NCI-H226 (cell line): ENCODE data around the gene PRDM16.

Source experiments
- DNase-seq: peaks from one replicate; pipeline ENCODE4 v3.0.0-alpha.2; 2015

Gene PRDM16

DNA sequence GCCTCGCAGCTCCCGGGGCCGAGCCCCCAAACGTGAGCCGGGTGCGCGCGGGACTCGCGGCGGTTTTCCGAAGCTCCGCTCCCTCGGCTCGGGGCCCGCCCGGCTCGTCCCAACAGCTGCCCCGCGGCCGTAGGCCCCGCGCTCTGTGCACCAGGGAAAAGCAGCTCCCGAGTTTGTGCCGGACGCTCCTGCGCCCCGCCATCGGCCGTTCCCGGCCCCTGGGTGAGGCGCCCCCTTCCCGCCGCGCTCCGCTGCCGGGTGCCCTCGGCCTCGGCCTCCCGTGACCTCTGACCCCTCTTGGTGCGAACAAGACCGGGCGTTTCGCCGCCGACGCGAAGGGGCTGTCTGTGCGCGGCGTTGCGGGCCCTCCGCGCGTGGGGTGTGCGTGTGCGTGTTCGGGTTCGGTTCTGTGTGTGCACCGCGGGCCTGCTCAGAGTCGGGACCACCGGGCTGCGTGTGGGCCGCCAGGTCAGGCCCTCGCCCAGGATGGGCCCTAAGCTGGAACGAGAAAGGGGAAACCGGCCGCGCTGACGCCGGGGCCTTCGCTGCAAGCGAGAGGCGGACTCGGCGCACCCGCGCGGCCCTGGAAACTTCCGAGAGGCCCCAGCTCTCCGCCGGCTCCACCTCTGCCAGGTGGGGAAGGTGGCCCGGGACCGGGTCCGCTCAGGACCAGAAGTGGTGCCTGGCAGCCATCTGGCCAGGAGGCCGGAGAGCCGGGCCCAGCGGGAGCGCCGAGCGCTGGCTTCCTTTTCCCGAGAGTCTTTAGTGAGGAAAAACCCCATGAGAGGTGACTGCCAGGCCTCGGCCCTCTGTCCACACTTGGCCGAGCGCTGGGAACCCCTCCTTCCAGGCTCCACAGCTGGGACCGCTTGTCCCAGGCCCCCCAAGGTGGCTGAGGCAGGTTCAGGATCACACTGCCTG is 1.9 kb downstream of the PRDM16 start:
- no peak for DNase-seq

DNA sequence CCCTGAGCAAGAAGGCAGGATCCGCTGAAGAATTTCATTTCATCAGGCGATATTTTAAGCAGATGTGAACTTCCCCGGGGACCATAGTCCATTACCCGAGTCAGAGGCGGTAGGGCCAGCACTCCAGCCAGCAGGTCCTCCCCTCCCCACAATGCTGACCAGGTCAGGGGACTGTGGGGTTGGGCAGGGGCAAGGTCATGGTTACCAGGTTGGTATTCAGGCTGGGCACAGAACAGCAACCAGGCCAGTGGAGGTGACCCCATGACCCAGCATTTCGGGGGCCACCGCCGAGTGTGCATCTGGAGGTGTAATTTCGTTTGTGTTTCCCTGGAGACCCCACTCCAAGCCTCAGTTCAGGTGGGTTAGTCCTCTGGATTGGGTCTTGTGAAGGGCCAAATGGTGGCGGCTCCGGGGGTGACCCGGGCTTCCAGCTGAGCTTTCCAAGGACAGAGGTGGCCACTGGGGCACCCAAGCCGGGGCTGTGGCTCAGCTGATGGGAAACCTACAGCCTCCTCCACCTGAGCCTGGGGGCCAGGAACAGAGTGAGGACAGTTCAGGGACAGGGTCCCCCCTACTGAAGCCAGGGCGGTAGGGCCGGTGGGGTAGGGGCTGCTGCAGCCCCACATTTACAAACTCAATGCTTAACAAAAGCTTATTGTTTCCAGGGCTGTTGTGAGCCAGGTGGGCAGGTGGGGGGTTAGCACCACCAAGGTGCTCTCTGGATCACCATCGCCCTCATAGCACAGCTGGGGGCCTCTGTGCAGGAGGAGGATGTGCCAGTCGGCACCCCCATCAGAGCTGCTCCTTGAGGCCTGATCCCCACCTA is 2.8 kb downstream of the PRDM16 start:
- DNase-seq: no peak

DNA sequence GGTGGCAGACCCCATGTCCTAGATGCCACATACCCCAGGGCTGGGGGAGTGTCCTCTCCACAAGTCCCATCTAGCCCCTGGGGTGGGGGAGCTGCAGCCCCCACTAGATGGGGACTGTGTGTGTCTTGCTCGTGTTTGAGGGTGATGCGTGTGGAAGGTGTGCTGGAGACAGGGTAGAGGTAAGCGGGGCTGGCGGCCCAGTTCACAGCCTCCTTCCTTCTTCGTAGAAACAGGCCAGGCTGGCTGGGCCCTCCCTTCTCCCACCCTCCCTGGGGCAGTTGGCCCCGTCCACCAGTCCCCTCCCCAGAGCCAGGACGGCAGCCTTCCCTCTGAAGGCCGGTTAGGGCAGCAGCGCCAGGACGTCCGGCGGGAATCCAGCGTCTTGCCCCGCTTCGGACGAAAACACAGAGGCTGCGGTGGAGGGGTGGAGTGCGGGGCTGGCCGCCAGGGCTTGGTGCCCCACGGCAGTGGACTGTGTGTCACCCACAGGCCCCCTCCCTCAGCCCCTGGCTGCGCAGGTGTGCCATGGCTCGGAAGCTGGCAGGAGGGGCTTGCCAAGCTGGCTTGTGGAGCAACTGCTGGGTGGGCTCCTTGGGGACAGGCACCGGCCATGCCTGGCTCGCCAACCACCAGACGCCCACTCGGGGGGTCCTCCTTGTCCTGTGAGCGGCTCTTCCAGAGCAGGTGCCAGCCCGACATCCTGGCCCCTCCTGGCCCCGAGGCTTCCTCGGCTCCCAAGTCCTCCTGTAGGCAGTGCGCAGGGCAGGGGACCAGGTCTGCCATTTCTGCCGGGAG is 3.6 kb downstream of the PRDM16 start:
- DNase-seq: no peak

DNA sequence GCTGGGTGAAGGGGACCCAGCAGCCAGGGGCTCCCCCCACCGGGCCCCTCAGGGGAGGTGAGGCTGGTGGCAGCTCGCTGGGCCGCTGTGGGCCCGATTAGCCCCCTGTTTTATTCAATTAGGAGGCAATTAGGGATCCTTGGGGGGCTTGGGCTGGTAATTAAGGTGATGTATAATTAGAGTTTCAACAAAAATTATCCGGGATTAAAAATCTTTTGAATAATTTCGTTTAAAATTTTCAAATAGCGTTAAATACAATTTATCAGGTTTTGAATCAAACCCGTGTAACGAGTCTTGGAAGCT is 4.1 kb downstream of the PRDM16 start:
- no peak for DNase-seq

DNA sequence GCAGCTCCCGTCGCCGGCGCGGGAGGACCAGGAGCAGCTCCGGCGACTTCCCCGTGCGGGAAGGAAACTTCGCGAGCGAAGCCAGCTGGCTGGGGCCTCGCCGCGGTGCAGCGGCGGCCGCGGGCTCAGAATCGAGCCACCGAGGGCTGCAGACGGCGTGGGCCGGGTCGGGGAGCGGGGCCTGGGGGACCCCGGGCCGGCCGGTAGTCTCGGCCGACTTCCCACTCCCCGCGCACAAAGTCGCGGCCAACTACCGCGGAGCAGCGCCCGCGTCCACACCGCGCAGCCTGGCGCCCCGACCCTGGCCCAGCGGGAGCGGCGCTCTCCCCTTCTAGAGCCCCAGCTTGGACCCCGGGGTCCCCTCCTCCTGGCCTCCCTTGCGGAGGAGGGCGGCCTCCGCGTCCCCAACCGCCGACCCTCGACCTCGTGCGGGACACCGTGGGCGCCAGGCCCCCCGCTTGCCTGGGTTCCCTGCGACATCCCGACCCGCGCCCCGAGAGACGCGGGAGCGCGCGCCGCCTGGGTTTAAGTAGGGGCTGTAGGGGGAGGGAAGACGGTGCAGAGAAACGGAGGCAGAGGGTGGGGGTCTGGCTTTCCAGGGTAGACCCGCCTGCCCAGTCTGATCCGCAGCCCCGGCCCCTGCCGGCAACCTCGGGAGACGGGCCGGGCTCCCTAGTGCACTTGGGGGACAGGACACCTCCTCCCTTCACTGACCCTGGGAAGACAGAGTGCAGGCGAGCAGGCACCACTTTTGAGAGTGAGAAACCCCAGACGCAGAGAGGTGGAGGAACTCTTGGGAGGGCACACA is 4.7 kb downstream of the PRDM16 start:
- no peak for DNase-seq

DNA sequence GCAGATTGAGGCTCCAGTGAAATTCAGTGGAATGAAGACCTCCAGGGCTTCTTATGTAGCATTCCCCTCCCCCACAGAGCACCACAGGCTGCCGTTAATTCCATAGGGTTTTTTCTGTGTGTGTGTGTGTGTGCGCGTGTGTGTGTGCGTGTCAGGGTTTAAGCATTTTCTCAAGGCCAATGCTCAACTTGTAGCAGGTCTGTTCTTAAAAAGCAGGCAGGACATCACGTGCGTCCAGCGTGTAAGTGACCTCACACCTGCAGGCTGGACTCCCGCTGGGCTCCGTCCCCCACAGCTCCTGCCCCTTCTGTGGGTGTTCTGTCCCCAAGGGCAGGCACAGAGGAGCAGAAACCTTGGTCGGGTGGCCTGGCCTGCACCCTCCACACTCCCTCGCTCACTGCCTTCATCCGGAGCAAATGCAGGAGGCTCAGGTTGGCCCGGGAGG is 5.3 kb downstream of the PRDM16 start:
- DNase-seq: no peak

DNA sequence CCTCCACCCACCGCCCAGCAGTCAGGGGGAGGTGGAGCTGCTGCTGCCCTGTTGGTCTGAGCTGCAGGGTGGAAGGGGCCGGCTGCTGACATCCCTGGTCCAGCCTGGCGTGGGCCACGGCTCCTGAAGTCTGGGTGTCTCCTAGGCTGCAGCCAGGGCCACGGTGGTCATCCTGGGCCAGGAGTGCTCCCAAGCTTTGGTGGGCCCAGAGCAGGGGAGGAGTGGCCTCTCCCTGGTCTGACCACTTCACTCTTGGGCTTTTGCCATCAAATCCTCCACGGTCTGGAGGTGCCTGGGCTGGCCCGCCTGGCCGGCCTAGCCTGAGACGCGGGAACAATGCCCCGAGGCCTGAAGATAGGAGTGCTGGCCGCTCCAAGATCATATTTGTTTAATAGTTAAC is 5.8 kb downstream of the PRDM16 start:
- no peak for DNase-seq

DNA sequence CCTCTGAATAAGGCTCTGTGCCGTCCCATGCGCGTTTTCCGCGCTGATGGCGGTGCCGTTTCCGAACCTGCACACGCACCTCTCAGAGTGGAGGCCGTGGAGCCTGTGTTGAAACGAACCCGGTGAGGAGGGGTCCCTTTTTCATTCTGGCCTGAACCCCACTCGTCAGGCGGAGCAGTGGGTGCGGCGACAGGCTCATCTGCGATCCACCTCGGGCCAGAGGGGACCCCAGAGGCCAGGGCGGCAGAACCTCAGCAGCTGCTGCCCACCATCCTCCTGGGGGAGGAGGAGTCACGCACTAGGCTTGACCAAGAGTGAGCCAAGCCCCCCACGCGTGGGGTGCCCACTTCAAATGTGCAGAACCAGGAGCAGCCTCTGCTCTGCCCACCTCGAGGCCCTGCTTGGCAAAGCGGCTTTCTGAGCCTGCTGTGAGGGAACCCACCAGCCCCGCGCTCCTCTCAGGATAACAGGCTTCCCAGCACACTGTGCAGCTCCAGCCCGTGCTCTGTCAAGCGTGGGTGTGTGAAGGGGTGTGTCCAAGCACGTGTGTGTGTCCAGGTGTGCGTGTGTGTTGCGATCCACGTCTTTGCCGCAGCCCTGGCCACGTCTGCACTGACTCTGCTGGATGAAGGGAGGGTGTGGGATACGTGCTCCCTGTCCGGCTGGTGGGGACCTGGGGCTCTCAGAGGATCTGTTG is 6.8 kb downstream of the PRDM16 start:
- DNase-seq: no peak

DNA sequence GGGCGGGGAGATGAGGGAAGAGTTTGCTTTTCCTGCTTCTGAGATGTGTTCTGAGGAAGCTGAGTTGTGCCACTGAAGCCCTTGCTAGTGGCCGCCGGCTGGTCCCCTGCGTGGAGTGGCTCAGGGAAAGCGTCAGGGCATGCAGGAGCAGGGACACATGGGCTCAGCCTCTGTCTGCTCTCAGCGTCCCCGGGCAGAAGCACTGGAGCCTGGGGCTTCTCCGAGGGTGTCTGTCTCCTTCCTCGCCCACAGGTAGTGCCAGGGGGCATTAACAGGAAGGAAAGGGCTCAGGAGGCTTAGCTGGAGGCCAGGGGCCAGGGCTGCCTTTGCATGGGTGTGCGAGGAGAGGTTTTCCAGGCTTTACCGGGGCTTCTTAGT is 7.3 kb downstream of the PRDM16 start:
- no peak for DNase-seq

DNA sequence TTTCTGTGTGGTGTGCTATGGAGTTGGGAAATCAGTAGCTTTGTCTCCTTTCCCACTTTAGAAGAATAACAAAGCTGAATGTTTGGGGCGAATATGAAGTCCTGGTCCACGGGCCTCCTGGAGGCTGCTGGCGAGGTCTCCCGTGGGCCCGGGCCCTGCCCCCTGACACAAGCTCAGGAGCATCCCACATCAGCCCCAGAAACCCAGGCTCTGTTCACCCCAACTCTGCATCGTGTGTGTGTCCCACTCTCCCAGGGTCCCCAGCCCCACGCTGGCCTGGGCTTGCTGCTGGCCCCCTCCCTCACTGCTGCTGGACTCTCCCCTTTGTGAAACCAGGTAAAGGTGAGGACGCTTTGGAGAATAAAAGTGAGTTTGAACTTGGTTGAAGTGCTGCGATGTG is 8.1 kb downstream of the PRDM16 start:
- DNase-seq: no peak

DNA sequence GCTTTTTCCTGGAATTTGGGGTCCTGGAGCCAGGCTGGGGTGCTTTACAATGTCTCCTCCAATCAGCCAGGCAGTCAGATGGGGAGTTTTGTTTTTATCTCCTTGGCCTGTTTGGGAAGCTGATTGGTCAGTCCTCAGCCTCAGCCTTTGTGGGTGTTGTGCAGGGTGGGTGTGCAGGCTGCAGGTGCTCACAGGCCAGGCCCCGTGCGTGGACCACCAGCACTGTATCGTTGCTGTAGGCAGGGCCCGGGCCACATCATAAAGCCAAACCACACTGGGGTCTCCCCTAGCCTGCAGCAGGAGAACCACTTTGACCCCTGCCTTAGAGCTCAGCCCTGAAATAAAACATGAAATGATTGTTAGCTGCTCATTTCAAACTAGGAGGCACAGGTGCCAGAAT is 8.6 kb downstream of the PRDM16 start:
- no peak for DNase-seq

DNA sequence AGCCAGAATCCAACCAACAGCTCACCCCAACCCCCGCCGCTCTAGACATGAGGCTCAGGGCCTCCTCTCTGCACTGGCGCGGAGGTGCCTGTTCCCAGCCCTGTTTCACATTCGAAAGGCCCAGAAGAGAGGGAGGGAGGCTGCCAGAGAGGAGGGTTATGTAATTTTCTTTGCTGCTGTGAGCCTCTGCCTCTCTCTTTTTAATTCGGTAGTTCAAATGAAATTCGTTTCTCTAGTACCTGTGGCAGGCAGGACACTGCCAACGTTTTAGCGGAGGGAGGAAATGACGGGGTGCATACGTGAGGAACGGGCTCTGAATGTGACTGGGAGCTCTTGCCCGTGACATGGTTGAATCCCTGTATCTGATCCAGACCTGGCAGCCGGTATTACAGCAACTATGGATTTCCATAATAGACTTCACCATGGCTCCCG is 9.4 kb downstream of the PRDM16 start:
- no peak for DNase-seq

DNA sequence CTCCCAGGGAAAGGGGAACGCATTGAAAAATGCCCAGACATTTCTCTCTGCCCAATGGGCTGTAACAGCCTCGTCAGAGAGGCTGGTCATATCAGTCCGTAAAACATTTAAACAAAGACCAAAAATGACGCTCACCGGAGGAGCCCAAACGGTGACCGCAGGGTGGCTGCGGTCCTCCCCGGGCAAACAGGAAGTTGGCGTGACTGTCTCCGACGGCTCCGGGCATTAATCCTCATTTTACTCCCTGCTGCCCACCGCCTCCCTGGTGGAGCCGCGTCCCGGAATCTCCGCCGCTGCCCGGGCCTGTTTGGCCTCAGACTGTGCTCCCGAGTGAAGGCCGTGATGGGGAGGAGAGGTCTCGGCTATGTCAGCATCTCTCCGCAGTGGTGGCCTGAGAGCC is 9.9 kb downstream of the PRDM16 start:
- DNase-seq: no peak

DNA sequence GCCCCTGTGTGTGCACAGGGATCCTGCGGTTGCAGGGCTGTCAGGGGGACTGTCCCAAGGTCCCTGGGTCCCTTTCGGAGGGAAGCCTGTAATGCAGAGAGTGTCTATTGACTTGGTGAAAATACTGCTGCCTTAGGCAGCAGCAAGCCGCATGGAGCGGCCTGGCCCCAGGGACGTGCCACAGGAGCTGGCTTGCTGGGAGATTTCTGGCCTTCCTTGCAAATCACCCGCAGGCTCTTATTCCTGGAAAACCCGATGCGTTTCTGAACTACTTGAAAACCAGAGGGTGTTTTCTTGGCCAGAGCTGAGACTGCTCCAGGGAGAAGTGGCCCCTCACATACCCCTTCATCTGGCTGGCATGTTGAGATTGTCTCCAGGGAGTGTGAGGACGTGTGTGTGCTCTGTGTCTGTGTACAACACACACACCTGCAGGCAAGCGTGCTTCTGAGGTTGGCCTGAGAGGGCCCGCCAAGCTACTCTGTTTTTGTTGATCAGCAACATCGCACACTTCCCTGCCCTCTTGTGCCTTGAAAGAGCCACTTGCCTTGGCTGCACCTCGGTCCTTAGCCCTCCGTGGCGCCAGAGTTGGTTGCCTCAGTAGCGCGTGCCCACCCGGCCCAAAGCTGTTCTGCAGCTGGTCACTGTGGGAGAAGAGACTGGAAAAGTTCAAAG is 10.5 kb downstream of the PRDM16 start:
- no peak for DNase-seq

DNA sequence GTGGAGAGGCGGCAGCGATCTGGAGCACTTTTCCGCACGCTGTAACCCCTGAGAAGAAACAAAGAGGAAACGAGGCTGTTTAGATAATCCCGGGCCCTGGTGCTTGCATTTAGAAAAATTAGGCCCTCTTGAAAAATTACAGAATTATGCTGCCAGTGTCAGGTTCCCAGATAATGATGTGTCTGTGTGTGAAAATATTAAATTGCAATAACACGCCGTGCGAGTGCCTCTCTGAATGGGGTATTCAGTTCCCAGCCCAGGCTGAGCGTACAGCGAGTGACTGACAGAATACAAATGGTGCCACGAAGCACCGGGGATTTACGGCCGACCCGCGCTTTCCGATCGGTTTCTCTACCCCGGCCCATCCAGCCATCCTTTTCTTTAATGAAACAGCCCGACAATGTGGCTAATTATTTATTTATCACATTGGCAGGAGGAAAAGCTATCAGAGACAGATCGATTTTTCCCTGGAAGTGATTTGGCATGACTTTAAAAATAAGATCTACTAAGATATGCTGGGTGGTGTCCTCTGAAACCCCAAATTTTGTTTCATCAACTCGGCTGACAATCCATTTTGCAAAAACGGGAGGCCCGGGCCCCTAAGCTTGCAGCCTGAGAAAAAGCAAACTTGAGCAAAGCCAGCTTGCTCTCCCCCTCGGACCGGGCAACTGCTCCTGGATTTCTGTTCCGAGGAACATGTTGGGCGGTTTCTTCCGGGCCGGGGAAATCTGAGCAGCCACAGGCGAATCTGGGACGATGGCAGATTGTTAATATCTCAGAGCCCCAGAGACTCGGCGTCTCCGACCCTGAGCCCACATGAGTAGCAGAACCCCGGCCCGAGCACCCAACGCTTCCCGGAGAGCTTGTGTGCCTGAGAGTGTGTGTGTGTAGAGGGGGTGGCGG is 11.3 kb downstream of the PRDM16 start:
- DNase-seq: no peak

DNA sequence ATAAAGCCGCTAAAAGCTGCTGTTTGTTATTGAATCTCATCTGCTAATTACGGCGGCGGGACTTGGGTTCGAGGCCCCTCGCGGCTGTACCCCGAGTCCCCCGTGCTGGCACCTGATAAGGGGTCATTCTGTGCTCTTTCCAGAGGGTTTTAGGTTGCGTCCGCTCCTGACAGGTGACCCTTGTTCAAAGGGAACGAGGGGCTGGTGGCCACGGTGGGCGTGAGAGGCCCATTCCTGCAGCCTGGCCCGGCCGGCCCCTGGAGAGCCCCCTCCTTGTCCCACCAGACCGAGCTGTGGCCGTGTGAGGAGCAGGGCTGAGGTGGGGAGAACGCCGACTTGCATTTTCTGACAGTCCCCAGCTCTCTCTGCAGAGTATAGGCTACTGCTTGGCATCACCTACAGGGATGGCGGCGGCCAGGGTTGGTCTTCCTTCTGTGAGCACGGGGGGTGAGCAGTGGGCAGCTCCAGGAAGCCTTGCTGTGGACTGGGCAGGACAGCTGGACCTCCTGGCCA is 12.2 kb downstream of the PRDM16 start:
- no peak for DNase-seq

DNA sequence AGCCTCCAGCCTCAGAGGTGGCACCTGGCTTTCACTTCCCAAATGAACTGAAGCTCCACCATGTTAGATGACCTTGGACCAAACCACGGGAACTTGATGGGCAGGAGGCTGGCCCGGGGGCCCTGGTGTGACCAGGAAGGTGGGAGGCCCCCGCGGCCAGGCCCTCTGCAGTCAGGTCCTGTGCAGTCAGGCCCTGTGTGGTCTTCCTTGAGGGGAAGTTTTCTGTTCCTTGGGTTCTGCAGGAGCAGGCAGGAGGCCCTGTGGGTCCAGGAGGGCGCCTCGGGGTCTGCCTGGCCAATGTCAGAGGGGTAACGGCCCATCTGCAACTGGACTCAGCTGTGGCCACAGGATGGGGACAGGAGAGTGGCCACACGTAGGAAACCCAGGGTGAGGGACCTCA is 13.0 kb downstream of the PRDM16 start:
- no peak for DNase-seq

DNA sequence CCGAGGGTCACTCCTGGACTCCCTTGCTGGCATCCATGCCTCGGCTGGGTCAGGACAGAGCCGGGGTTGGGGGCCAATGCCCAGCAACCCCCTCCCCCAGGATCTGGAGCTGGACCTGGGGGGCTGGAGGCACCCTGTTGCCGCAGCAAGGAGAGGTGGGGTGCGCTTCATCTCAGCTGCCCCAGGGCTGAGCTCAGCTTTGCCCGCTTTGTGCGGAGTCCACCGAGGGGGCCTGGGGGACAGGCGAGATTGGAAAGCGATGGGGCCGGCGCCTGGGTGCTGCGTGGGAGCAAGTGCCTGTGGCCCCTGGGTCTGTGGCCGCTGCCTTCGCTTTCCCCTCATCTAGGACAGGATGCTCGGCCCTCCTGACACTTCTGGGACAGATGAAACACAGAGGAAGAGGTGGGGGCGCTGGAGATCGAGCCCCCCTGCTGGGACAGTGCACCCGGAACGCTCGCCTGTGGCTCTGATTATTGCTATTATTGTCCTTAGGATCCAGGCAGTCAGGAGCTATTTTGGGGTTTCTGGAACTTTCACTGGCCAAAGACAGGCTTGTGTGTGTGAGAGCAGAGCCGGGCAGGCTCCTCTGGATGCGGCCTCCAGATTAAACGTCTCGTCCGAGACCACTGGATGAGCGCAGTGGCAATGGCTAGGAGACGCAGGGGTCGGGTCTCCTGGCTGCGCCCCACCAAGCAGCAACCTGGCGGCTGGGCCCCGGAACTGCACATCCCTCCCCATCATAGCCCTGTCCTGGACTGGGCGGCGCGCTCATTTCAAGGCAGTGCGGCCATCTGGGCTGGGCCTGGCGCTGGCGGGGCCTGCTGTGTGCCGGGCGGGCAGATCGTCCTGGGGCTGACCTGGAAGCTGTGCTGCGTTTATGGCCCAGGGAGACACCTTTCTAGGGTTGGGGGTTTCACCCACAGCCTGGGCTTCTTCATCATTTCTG is 13.8 kb downstream of the PRDM16 start:
- DNase-seq: no peak

DNA sequence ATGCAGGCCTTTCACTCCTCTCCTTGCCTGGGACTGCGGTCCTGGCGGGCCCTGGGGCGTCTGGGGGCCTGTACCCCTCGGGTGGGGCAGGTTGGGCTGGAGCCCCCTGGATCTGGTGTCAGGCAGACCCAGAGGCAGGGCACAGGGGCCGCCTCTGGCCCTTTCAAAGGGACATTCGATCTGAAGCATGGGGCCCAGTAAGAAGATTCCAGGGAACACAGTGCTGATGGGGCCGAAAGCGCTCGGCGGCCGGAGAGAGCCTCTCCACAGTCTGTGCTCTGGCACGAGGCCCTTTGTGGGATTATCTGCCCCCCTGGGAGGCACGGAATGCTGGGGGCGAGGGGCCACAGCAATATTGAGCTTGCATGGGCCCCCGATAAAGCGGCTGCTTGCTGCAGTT is 15.2 kb downstream of the PRDM16 start:
- no peak for DNase-seq
